Erythroblast (primary cell): ENCODE data around the gene KAT6B.

Source experiments
- GATA1 ChIP-seq: IDR thresholded peaks from 2 replicates; pipeline ENCODE4 v1.6.1; 2011; ENCODE audit warnings: low read depth, mild to moderate bottlenecking, control low read depth, low read length, moderate library complexity
- POLR2A ChIP-seq: IDR thresholded peaks from 2 replicates; pipeline ENCODE4 v1.6.1; 2011; ENCODE audit warnings: mild to moderate bottlenecking, low read length

DNA sequence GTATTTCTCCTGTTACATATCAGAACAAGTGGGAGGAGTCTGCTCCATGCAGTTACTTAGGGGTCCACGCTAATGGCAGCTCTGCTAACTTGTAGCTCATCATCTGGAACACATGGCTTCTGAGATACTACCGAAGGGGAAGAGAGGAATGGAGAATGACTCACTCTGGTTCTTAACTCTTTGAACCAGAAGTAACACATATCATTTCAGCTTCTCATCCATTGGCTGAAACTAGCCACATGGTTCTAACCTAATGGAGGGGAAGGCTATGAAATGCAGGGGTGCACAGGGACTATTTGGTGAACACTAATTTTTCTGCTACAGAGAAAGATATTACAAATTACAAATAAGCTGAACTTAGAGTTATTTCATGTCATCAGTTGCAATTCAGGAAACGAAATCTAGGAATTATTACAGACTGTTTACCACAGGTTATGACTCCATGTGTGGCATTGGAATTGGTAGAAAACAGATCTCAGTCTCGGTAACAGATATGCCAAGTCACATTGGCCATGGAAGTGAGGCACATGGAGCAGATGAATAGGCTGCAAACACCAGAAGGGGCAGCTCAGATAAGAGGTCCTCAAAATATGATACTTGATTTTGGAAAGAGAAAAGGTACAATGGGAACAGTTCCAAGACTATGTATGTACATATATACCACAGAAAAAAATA lies 9.4 kb upstream of the KAT6B start:
- TF ChIP-seq POLR2A (no peak), GATA1 (no peak)
